Gastrocnemius medialis (tissue), 4 donors: ENCODE results near the gene GSAP. TPM values are rescaled to one million over a fixed set of nuclear protein-coding genes. Genes with fewer than 3 reads are reported as not detected.

Experiments used
- ATAC-seq, 2 donors: fragments of 150-250 bp; one replicate each; pipeline ENCODE4 v1.9.1; 2016
- DNase-seq, 2 donors: peaks; one replicate each; pipeline ENCODE4 v3.0.0-alpha.2; 2019
- H3K27ac ChIP-seq, 4 donors: fragments of 200-600 bp; sonication (generic); 1 replicate in 1 of 4; 2 replicates in 3 of 4; pipeline ENCODE4 v1.5.1; 2016 to 2018; ENCODE audit warnings: mild to moderate bottlenecking in 2 of 4, moderate library complexity in 1 of 4
- H3K27me3 ChIP-seq, 3 donors: fragments of 200-600 bp; sonication (generic) in 2 of 3; 1 replicate in 1 of 3; 2 replicates in 2 of 3; pipeline versions ENCODE4 v1.5.1 to v1.6.0; 2016 to 2019; ENCODE audit warnings: mild to moderate bottlenecking in 1 of 3, moderate library complexity in 1 of 3
- H3K36me3 ChIP-seq, 2 donors: fragments of 200-600 bp; sonication (generic) in 1 of 2; one replicate each; pipeline ENCODE4 v1.5.1; 2017 to 2018
- H3K4me1 ChIP-seq, 2 donors: fragments of 200-600 bp; sonication (generic) in 1 of 2; one replicate each; pipeline ENCODE4 v1.5.1; 2016 to 2017; ENCODE audit warnings: mild to moderate bottlenecking in 2 of 2
- H3K4me3 ChIP-seq, 4 donors: fragments of 200-600 bp; sonication (generic) in 3 of 4; 1 replicate in 1 of 4; 2 replicates in 3 of 4; pipeline ENCODE4 v1.5.1; 2016 to 2019; ENCODE audit warnings: mild to moderate bottlenecking in 2 of 4
- H3K9me3 ChIP-seq, 3 donors: fragments of 200-600 bp; sonication (generic) in 2 of 3; 1 replicate in 1 of 3; 2 replicates in 2 of 3; pipeline ENCODE4 v1.5.1; 2016 to 2019
- POLR2A ChIP-seq, 2 donors: fragments of 450-650 bp; IDR thresholded peaks; one replicate each; pipeline ENCODE4 v1.6.1; 2017; ENCODE audit warnings: antibody characterized with exemption in 2 of 2, mild to moderate bottlenecking in 2 of 2, moderate library complexity in 2 of 2
- in situ Hi-C, 4 donors: fragments of 200-750 bp; cut with MboI; loops; one replicate each; pipeline versions ENCODE4 v1.15.0 to v1.8.0; 2017; ENCODE audit warnings: low sequenced_read_pairs in 4 of 4
- intact Hi-C: fragments of 100-400 bp; cut with DNase I; formaldehyde crosslinking; loops from one replicate; pipeline ENCODE4 v1.15.1; 2023; ENCODE audit warnings: low total_unique reads
- total RNA-seq, 4 donors: library from RNA; depleted of rRNA; stranded (reverse); fragments of >200 nt; gene quantifications; one replicate each; pipeline versions ENCODE4 v1.1.0 to v1.2.3, GENCODE V29; 2016
- TF ChIP-seq, protein P1 (sequence below), 5 experiments: fragments of 450-650 bp in 3 of 5; fragments of 200-600 bp in 2 of 5; sonication (generic) in 2 of 5; IDR thresholded peaks in 4 of 5; conservative IDR thresholded peaks in 1 of 5; 1 replicate in 4 of 5; 2 replicates in 1 of 5; pipeline ENCODE4 v1.5.1; 2016 to 2019; ENCODE audit warnings: antibody characterized with exemption in 5 of 5, mild to moderate bottlenecking in 3 of 5, moderate library complexity in 3 of 5

Gene GSAP
- total RNA-seq, 4 donors from 2014 or later = 1.2 to 8.3 (median 2.5) TPM

DNA sequence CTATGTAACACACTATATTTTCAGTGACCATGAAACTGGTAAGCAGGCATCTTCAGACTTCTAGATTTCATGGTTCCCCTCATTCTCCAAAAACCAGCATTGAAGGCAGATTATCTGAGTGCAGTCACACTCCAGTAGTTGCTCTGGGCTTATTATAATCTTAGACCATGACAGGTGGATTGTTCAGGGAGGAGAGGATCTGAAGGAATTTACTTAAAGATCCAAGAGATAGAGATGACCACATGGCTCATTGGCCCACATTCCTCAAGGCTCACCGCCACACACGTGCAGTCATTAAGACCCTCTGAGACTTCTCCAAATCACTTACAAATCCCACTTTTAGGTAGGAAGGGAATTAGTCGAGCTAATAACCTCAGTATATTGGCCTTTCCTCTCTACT is 55.2 kb downstream of the GSAP start:
- intact Hi-C loops = no loop called here
- Histone ChIP-seq H3K4me3 (no peak overlapping the region), H3K9me3 (no peaks in the 10 kb centered on the region), H3K27me3 (no peaks in the 10 kb centered on the region), H3K27ac (peak overlapping the region in 2 of 4 donors; percentile 11 to 20), H3K4me1 (peaks cover 0 to 4% of the 10 kb centered on the region in 2 donors), H3K36me3 (no peaks in the 10 kb centered on the region)
- TF ChIP-seq POLR2A (IDR thresholded peaks at IDR 0.05) = no peak
- TF ChIP-seq, protein P1, sequence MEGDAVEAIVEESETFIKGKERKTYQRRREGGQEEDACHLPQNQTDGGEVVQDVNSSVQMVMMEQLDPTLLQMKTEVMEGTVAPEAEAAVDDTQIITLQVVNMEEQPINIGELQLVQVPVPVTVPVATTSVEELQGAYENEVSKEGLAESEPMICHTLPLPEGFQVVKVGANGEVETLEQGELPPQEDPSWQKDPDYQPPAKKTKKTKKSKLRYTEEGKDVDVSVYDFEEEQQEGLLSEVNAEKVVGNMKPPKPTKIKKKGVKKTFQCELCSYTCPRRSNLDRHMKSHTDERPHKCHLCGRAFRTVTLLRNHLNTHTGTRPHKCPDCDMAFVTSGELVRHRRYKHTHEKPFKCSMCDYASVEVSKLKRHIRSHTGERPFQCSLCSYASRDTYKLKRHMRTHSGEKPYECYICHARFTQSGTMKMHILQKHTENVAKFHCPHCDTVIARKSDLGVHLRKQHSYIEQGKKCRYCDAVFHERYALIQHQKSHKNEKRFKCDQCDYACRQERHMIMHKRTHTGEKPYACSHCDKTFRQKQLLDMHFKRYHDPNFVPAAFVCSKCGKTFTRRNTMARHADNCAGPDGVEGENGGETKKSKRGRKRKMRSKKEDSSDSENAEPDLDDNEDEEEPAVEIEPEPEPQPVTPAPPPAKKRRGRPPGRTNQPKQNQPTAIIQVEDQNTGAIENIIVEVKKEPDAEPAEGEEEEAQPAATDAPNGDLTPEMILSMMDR (IDR thresholded peaks at IDR 0.05 in 4 of 5, conservative IDR thresholded peaks at IDR 0.05 in 1 of 5) = no peak
- in situ Hi-C loops = no loop called here
- ATAC-seq = no peak
- no peak for DNase-seq

GRCh38 chr7:77360104-77360503 is 56.0 kb downstream of the GSAP start:
- in situ Hi-C loops (no loop called here), intact Hi-C loops (no loop called here)
- Histone ChIP-seq H3K4me3 (no peak overlapping the region), H3K27ac (peak overlapping the region in 2 of 4 donors; percentile 11 to 37), H3K4me1 (peaks cover 0 to 4% of the 10 kb centered on the region in 2 donors), H3K36me3 (no peaks in the 10 kb centered on the region), H3K27me3 (no peaks in the 10 kb centered on the region), H3K9me3 (no peaks in the 10 kb centered on the region)
- DNase-seq (no peak), ATAC-seq (no peak)
- TF ChIP-seq, protein P1 (IDR thresholded peaks at IDR 0.05 in 4 of 5, conservative IDR thresholded peaks at IDR 0.05 in 1 of 5) = no peak
- TF ChIP-seq POLR2A (IDR thresholded peaks at IDR 0.05) = no peak

DNA sequence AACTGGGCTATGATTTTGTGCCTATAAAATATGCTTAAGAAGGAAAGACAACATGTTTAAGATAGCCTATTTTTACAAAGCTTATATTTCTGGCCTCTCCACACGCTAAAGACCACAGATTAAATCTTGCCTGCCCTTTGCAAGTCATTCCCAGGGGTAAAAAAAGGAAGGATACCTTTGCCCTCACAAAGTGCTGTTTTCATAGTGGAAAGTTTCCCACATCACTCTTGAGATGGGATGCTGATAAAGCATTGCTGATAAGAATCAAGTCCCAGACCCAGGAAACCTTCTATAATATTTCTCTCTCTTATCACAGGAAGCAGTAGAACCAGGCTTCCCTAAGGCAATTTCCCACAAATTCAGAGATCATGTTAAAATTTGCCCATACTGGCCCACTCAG is 56.5 kb downstream of the GSAP start:
- Histone ChIP-seq H3K9me3 (no peaks in the 10 kb centered on the region), H3K27me3 (no peaks in the 10 kb centered on the region), H3K36me3 (no peaks in the 10 kb centered on the region), H3K4me1 (peaks cover 0 to 4% of the 10 kb centered on the region in 2 donors), H3K4me3 (no peak overlapping the region), H3K27ac (peak overlapping the region in 2 of 4 donors; percentile 11 to 24)
- no peak for ATAC-seq
- intact Hi-C loops = no loop called here
- DNase-seq = no peak
- in situ Hi-C loops = no loop called here
- TF ChIP-seq POLR2A (IDR thresholded peaks at IDR 0.05) = no peak
- TF ChIP-seq, protein P1 (IDR thresholded peaks at IDR 0.05 in 4 of 5, conservative IDR thresholded peaks at IDR 0.05 in 1 of 5) = no peak

DNA sequence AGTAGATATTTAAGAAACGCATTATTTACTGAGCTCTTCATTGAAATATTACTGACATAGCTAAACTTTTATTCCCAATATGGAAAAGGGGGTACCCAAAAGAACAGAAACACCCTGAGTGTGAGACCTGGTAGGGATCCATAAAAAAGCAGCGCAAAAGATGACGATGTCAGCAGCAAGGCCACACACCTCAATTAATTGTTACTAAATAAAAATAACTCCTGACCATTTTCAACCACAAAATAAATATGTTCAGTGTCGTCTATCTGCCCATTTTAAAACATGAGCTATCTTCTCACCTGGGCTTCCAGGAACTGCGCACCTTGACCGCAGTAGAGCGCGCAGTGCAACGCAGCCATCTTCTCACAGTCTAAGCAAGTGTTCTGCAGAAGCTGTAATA is 61.2 kb downstream of the GSAP start:
- H3K27ac ChIP-seq = no peak overlapping the region
- H3K36me3 ChIP-seq = no peaks in the 10 kb centered on the region
- H3K9me3 ChIP-seq = no peaks in the 10 kb centered on the region
- H3K4me1 ChIP-seq = no peaks in the 10 kb centered on the region
- no peak overlapping the region for H3K4me3 ChIP-seq
- TF ChIP-seq, protein P1 (IDR thresholded peaks at IDR 0.05 in 4 of 5, conservative IDR thresholded peaks at IDR 0.05 in 1 of 5) = no peak
- TF ChIP-seq POLR2A (IDR thresholded peaks at IDR 0.05) = no peak
- intact Hi-C loops = no loop called here
- no peak for ATAC-seq
- H3K27me3 ChIP-seq = no peaks in the 10 kb centered on the region
- DNase-seq = no peak
- in situ Hi-C loops = no loop called here

DNA sequence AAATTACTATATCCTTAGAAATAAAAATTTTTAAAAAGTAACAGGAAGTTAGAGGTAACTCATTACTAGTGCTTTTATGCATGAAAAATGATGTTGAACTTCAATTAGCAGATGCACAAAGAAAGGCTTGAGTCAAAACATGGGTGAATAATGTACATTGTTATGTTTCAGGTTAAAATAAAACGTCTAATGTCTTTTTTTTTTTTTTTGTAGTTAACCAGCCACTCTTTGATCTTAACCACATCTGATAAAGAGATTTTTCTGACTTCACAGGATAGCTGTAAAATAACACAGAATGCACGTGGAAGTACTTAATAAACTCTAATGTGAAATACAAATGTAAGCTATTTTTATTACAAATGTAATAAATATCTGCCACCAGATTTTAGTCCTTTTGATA is 61.7 kb downstream of the GSAP start:
- intact Hi-C loops = no loop called here
- TF ChIP-seq, protein P1 (IDR thresholded peaks at IDR 0.05 in 4 of 5, conservative IDR thresholded peaks at IDR 0.05 in 1 of 5) = no peak
- TF ChIP-seq POLR2A (IDR thresholded peaks at IDR 0.05) = no peak
- Histone ChIP-seq H3K4me1 (no peaks in the 10 kb centered on the region), H3K27me3 (no peaks in the 10 kb centered on the region), H3K36me3 (no peaks in the 10 kb centered on the region), H3K4me3 (no peak overlapping the region), H3K27ac (no peak overlapping the region), H3K9me3 (no peaks in the 10 kb centered on the region)
- DNase-seq (no peak), ATAC-seq (no peak)
- in situ Hi-C loops = no loop called here
